Activated CD8-positive, alpha-beta memory T cell treated with anti-CD3 and anti-CD28 coated beads for 48 hours (primary cell): ENCODE data around the gene TNFSF13.
"Not testable (repeated sequence)": the region's sequence is repeated elsewhere in the genome, so short reads cannot be mapped to it uniquely, and the experiment has no call there.

Source experiments
- DNase-seq, 3 experiments: peaks; one replicate each; pipeline ENCODE4 v3.0.0-alpha.2; 2020; ENCODE audit warnings: low read depth in 2 of 3, low spot score in 2 of 3

The TNFSF13 gene

GRCh38 chr17:7589891-7590691, 31.5 kb downstream of the TNFSF13 start, which contains the start of gene SOX15:
Gene SOX15 (minus strand): TSS chr17:7590094. CDS start chr17:7589676, 418 bp downstream.
- no peak for DNase-seq

GRCh38 chr17:7590743-7591142, 32.2 kb downstream of the TNFSF13 start:
- no peak for DNase-seq

- no peak for DNase-seq
Measured at GRCh38 chr17:7591596-7591995, 33.0 kb downstream of the TNFSF13 start.

GRCh38 chr17:7592422-7593021, 34.0 kb downstream of the TNFSF13 start:
- DNase-seq = no peak

- no peak for DNase-seq
Measured at GRCh38 chr17:7593296-7593695, 34.7 kb downstream of the TNFSF13 start.

- DNase-seq = not testable (repeated sequence)
Measured at GRCh38 chr17:7597561-7597960, 39.0 kb downstream of the TNFSF13 start.

GRCh38 chr17:7606280-7606679, 47.7 kb downstream of the TNFSF13 start:
- DNase-seq = no peak

GRCh38 chr17:7610641-7611040, 52.1 kb downstream of the TNFSF13 start:
- no peak for DNase-seq
